NB4 (cell line): ENCODE measurements around the gene KRTAP9-3.
"Not testable (repeated sequence)": the region's sequence is repeated elsewhere in the genome, so short reads cannot be mapped to it uniquely, and the experiment has no call there.

Experiments
- DNase-seq: peaks from one replicate; pipeline ENCODE4 v3.0.0; 2010; ENCODE audit warnings: low read depth
- H3K4me3 ChIP-seq: one replicate; pipeline ENCODE4 v1.5.1; 2011; ENCODE audit warnings: mild to moderate bottlenecking, low read depth, low read length, moderate library complexity
- MYC ChIP-seq: IDR thresholded peaks from 2 replicates; pipeline ENCODE4 v1.6.1; 2011; ENCODE audit warnings: low read depth, low read length
- POLR2A ChIP-seq: IDR thresholded peaks from 2 replicates; pipeline ENCODE4 v1.6.1; 2011; ENCODE audit warnings: mild to moderate bottlenecking; ENCODE audit not compliant: insufficient read length; ENCODE audit errors: extremely low read depth
- TF ChIP-seq, protein P1 (sequence below): IDR thresholded peaks from one replicate; pipeline ENCODE4 v1.5.1; 2012; ENCODE audit warnings: low read depth, low read length
- TF ChIP-seq, protein P2 (sequence below): IDR thresholded peaks from 2 replicates; pipeline ENCODE4 v1.6.1; 2011; ENCODE audit warnings: low read depth, low read length

Gene KRTAP9-3, protein sequence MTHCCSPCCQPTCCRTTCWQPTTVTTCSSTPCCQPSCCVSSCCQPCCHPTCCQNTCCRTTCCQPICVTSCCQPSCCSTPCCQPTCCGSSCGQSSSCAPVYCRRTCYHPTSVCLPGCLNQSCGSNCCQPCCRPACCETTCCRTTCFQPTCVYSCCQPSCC

DNA sequence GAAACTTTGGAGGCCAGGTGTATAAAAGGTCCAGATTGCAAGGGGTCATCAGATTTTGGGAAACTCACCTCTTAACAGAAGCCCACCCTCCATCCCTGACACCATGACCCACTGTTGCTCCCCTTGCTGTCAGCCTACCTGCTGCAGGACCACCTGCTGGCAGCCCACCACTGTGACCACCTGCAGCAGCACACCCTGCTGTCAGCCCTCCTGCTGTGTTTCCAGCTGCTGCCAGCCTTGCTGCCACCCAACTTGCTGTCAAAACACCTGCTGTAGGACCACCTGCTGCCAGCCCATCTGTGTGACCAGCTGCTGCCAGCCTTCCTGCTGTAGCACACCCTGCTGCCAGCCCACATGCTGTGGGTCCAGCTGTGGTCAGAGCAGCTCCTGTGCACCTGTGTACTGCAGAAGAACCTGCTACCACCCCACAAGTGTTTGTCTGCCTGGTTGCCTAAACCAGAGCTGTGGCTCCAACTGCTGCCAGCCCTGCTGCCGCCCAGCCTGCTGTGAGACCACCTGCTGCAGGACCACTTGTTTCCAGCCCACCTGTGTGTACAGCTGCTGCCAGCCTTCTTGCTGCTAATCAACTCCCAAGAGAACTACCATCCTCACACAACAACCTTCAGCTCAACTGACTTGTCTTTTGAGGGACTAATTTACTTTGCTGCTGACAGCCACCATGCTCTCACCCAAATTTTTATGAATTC, at the start of gene KRTAP9-3:
Gene KRTAP9-3 (plus strand): TSS at position 51 of the 707 bp plus-strand sequence. CDS start 53 bp downstream, at position 104.
- not testable (repeated sequence) for H3K4me3 ChIP-seq, DNase-seq

DNA sequence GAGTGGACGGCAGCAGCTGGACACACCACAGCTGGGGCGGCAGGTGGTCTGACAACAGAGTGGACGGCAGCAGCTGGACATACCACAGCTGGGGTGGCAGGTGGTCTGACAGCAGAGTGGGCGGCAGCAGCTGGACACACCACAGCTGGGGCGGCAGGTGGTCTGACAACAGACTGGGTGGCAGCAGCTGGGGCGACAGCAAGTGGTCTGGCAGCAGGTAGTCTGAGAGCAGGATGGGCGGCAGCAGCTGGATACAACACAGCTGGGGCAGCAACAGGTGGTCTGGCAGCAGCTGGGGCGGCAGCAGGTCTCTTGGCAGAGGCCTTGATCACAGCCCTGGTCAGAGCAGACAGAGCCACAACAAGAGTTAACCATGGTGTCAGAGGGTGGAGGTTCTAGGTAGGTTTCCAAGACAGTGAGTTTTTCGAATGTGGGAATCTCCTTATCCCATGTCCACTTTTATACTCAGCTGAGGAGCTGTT, 47.7 kb upstream of the KRTAP9-3 start, which contains the start of gene KRTAP4-1:
Gene KRTAP4-1 (minus strand): TSS at position 432 of the 482 bp plus-strand sequence. CDS start 57 bp downstream, at position 375.
- no peak within 1 kb of the TSS for H3K4me3 ChIP-seq
- DNase-seq = no peak
- TF ChIP-seq, protein P1, sequence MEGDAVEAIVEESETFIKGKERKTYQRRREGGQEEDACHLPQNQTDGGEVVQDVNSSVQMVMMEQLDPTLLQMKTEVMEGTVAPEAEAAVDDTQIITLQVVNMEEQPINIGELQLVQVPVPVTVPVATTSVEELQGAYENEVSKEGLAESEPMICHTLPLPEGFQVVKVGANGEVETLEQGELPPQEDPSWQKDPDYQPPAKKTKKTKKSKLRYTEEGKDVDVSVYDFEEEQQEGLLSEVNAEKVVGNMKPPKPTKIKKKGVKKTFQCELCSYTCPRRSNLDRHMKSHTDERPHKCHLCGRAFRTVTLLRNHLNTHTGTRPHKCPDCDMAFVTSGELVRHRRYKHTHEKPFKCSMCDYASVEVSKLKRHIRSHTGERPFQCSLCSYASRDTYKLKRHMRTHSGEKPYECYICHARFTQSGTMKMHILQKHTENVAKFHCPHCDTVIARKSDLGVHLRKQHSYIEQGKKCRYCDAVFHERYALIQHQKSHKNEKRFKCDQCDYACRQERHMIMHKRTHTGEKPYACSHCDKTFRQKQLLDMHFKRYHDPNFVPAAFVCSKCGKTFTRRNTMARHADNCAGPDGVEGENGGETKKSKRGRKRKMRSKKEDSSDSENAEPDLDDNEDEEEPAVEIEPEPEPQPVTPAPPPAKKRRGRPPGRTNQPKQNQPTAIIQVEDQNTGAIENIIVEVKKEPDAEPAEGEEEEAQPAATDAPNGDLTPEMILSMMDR = no peak
- no peak for TF ChIP-seq MYC
- TF ChIP-seq, protein P2, sequence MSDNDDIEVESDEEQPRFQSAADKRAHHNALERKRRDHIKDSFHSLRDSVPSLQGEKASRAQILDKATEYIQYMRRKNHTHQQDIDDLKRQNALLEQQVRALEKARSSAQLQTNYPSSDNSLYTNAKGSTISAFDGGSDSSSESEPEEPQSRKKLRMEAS = no peak
- no peak for TF ChIP-seq POLR2A

DNA sequence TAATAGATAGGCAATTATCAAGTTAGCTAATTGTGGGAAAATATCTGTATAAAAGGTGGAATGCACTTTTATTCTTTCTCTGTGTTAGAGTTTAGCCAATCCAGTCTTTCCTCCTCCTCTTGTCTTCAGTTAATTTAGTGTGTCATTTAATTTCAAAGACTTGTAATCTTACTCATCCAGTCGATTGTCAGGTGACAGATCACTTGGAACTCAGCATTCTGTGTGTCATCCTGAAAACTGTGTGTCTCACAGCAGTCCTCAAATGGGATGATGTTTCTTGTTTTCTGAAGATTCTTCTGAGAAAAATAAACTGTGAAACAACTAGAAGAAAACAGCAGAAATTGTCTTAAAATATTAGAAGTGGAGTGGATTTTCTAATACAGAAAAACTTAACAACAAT, 47.2 kb upstream of the KRTAP9-3 start:
- TF ChIP-seq MYC (no peak), POLR2A (no peak)
- TF ChIP-seq, protein P1 = no peak
- TF ChIP-seq, protein P2 = no peak
- no peak overlapping the region for H3K4me3 ChIP-seq
- DNase-seq = no peak

DNA sequence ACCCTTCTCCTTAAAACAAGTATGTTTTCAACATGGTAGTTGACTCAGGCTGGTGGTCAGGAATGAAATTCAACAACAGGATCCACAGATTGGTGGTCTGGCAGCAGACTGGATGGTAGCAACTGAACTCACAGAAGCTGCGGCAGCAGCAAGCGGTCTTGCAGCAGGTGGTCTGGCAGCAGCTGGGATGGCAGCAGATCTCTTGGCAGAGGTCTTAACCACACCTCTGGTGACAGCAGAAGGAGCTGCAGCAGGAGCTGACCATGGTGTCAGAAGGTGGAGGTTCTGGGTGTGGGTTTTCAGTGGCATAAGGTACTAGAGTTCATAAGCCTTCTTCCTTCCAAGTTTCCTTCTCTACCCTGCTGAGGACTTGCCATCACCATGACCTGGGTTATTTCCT, 45.4 kb upstream of the KRTAP9-3 start:
- TF ChIP-seq, protein P1 = no peak
- TF ChIP-seq POLR2A (no peak), MYC (no peak)
- TF ChIP-seq, protein P2 = no peak
- DNase-seq = no peak
- H3K4me3 ChIP-seq = no peak overlapping the region

DNA sequence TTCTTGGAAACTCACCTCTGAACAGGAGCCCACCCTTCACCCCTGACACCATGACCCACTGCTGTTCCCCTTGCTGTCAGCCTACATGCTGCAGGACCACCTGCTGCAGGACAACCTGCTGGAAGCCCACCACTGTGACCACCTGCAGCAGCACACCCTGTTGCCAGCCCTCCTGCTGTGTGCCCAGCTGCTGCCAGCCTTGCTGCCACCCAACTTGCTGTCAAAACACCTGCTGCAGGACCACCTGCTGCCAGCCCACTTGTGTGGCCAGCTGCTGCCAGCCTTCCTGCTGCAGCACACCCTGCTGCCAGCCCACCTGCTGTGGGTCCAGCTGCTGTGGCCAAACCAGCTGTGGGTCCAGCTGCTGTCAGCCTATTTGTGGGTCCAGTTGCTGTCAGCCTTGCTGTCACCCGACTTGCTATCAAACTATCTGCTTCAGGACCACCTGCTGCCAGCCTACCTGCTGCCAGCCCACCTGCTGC, 42.4 kb upstream of the KRTAP9-3 start, which contains the start of gene KRTAP9-1:
Gene KRTAP9-1 (plus strand): TSS at position 51 of the 482 bp plus-strand sequence. CDS start 0 bp downstream, at position 51.
- H3K4me3 ChIP-seq, DNase-seq: not testable (repeated sequence)

DNA sequence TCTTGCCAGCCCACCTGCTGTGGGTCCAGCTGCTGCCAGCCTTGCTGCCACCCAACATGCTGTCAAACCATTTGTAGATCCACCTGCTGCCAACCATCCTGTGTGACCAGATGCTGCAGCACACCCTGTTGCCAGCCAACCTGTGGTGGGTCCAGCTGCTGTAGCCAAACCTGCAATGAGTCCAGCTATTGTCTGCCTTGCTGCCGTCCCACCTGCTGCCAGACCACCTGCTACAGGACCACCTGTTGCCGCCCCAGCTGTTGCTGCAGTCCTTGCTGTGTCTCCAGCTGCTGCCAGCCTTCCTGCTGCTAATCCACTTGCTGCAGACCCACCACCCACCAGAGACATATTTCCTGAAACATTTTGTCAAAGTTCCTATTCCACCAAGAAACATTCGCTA, 41.9 kb upstream of the KRTAP9-3 start:
- TF ChIP-seq, protein P1 = no peak
- TF ChIP-seq, protein P2 = no peak
- TF ChIP-seq MYC = no peak
- TF ChIP-seq POLR2A = no peak
- no peak overlapping the region for H3K4me3 ChIP-seq
- no peak for DNase-seq
